ENCODE data around the gene APOA5.

Gene APOA5

GRCh38 chr11:116813781-116814471 is 22.2 kb upstream of the APOA5 start:
- Histone ChIP-seq H3K4me3 (replicated peaks; ENCODE audit: low read depth, low read length) (no peak overlapping the region), H3K36me3 (ENCODE audit: control insufficient read depth, insufficient read depth, low read length) (no peaks in the 10 kb centered on the region), H3K27me3 (replicated peaks; ENCODE audit: control insufficient read depth, insufficient read depth, low read length) (no peaks in the 10 kb centered on the region; the same call in 1 of the 2 replicates)
- no peak for DNase-seq (ENCODE audit: extremely low read depth, insufficient read length)
- no peak for TF ChIP-seq CTCF (IDR thresholded peaks at IDR 0.05; ENCODE audit: insufficient read depth, low read length, poor library complexity, severe bottlenecking)

- no peaks in the 10 kb centered on the region; the same call in 1 of the 2 replicates for H3K27me3 ChIP-seq (replicated peaks; ENCODE audit: control insufficient read depth, insufficient read depth, low read length)
- no peaks in the 10 kb centered on the region for H3K36me3 ChIP-seq (ENCODE audit: control insufficient read depth, insufficient read depth, low read length)
- DNase-seq (ENCODE audit: extremely low read depth, insufficient read length): no peak
- no peak for TF ChIP-seq CTCF (IDR thresholded peaks at IDR 0.05; ENCODE audit: insufficient read depth, low read length, poor library complexity, severe bottlenecking)
- no peak overlapping the region for H3K4me3 ChIP-seq (replicated peaks; ENCODE audit: low read depth, low read length)
Observed at GRCh38 chr11:116813170-116813569, 21.5 kb upstream of the APOA5 start.

DNA sequence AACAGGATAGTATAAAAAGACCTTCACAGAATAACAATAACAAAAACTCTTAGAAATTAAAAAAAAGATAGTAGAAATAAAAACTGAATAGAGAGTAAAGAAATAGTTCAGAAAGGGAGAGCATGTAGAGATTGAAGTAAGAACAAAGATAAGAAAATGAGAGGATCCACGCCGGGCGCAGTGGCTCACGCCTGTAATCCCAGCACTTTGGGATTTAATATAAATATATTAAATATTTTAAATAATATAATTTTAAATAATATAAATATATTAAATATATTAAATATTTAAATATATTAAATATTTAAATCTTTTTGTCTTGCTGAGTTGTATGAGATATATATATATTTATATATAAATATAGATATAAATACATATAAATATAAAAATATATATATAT is 20.4 kb upstream of the APOA5 start:
- Histone ChIP-seq H3K27me3 (replicated peaks; ENCODE audit: control insufficient read depth, insufficient read depth, low read length) (no peaks in the 10 kb centered on the region; the same call in 1 of the 2 replicates), H3K4me3 (replicated peaks; ENCODE audit: low read depth, low read length) (no peak overlapping the region), H3K36me3 (ENCODE audit: control insufficient read depth, insufficient read depth, low read length) (no peaks in the 10 kb centered on the region)
- DNase-seq (ENCODE audit: extremely low read depth, insufficient read length): no peak
- no peak for TF ChIP-seq CTCF (IDR thresholded peaks at IDR 0.05; ENCODE audit: insufficient read depth, low read length, poor library complexity, severe bottlenecking)

- H3K27me3 ChIP-seq (replicated peaks; ENCODE audit: control insufficient read depth, insufficient read depth, low read length): no peaks in the 10 kb centered on the region; the same call in 1 of the 2 replicates
- TF ChIP-seq CTCF (IDR thresholded peaks at IDR 0.05; ENCODE audit: insufficient read depth, low read length, poor library complexity, severe bottlenecking): no peak
- no peak overlapping the region for H3K4me3 ChIP-seq (replicated peaks; ENCODE audit: low read depth, low read length)
- no peaks in the 10 kb centered on the region for H3K36me3 ChIP-seq (ENCODE audit: control insufficient read depth, insufficient read depth, low read length)
- DNase-seq (ENCODE audit: extremely low read depth, insufficient read length): no peak
Observed at GRCh38 chr11:116811194-116811593, 19.5 kb upstream of the APOA5 start.

DNA sequence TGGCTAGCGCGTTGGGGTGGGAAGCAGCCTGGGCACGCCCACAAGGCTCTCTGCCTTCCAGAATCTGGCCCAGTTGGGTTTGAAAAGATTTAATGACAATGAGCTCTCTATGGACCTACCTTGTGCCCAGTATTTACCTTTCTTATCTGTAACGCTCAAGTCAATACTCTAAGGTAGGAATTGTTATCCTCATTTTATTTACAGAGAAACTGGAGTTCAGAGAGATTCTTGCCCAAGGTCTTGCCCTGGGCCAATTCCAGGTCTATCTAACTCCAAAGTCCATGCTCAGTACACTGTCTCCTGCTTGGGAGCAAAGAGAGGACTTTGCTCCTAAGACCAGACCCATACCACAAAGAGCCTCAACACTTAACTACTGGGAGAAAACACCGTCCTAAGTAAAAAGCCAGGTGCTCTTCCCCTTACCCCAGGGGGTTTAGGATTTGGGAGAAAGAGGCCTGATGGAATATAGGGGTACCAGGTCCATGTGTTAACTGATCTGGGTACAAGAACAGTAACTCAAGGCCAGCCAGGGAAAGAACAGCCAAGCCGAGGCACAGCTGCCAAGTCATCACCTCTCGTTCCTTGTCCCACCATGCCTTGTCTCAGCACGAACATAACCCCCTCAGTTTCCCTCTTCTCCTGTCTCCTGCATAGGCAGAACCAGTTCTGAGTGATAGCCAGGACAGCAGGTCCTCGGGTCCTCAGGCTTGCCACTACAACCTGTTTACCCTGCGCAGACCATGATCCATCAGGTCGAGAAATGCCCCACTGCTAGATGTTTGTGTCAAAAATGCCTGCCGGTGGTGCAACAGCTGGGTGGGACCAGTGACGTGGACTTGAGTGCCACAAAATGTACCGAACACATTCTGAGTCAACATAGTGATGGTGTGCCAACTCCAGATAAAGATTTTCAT is 16.8 kb upstream of the APOA5 start:
- no peak for TF ChIP-seq CTCF (IDR thresholded peaks at IDR 0.05; ENCODE audit: insufficient read depth, low read length, poor library complexity, severe bottlenecking)
- DNase-seq (ENCODE audit: extremely low read depth, insufficient read length): no peak
- H3K27me3 ChIP-seq (replicated peaks; ENCODE audit: control insufficient read depth, insufficient read depth, low read length): no peaks in the 10 kb centered on the region; the same call in 1 of the 2 replicates
- no peaks in the 10 kb centered on the region for H3K36me3 ChIP-seq (ENCODE audit: control insufficient read depth, insufficient read depth, low read length)
- no peak overlapping the region for H3K4me3 ChIP-seq (replicated peaks; ENCODE audit: low read depth, low read length)
